Activated CD4-positive, alpha-beta T cell treated with anti-CD3 and anti-CD28 coated beads for 48 hours (primary cell): ENCODE data around the gene CPA4.
A peak's percentile ranks its signal among the peaks of the same experiment; 100 is the strongest.

Experiments
- DNase-seq: peaks from one replicate; pipeline ENCODE4 v3.0.0-alpha.2; 2020

The CPA4 gene

GRCh38 chr7:130346177-130346905 is 53.4 kb downstream of the CPA4 start:
- no peak for DNase-seq

- no peak for DNase-seq
These were observed 54.0 kb downstream of the CPA4 start for GRCh38 chr7:130346941-130347340.

GRCh38 chr7:130349911-130350782 is 57.2 kb downstream of the CPA4 start:
- DNase-seq, result no peak

- no peak for DNase-seq
These were observed 58.2 kb downstream of the CPA4 start for GRCh38 chr7:130350945-130351790.

GRCh38 chr7:130351791-130352090 is 58.8 kb downstream of the CPA4 start:
- DNase-seq, result no peak

- no peak for DNase-seq
These were observed 59.5 kb downstream of the CPA4 start for GRCh38 chr7:130352194-130353074.

GRCh38 chr7:130353196-130353595 is 60.2 kb downstream of the CPA4 start:
- DNase-seq, result no peak

- no peak for DNase-seq
These were observed 63.3 kb downstream of the CPA4 start for GRCh38 chr7:130356121-130356875.

- DNase-seq, result peak; percentile 30
These were observed 64.1 kb downstream of the CPA4 start for GRCh38 chr7:130356876-130357611.

GRCh38 chr7:130358471-130358870 is 65.5 kb downstream of the CPA4 start:
- DNase-seq, result no peak

GRCh38 chr7:130359276-130359857 is 66.4 kb downstream of the CPA4 start:
- DNase-seq, result no peak

- no peak for DNase-seq
These were observed 67.6 kb downstream of the CPA4 start for GRCh38 chr7:130360518-130360917.

GRCh38 chr7:130361681-130362080 is 68.7 kb downstream of the CPA4 start:
- DNase-seq, result no peak

GRCh38 chr7:130362251-130362816 is 69.4 kb downstream of the CPA4 start:
- DNase-seq, result no peak

GRCh38 chr7:130363026-130363847 is 70.3 kb downstream of the CPA4 start:
- peak; percentile 82 for DNase-seq

- no peak for DNase-seq
These were observed 71.5 kb downstream of the CPA4 start for GRCh38 chr7:130364451-130364850.

GRCh38 chr7:130365088-130365487 is 72.1 kb downstream of the CPA4 start:
- no peak for DNase-seq

GRCh38 chr7:130365511-130366441 is 72.8 kb downstream of the CPA4 start:
- peak; percentile 53 for DNase-seq
